Suppressor macrophage treated with lipopolysaccharide for 4 hours (primary cell): ENCODE measurements around the gene FXR2.
A peak's percentile ranks its signal among the peaks of the same experiment; 100 is the strongest.

Source experiments
- DNase-seq: peaks from one replicate; pipeline ENCODE4 v3.0.0-alpha.2; 2020

Gene FXR2

GRCh38 chr17:7569571-7569970 lies 45.1 kb downstream of the FXR2 start:
- no peak for DNase-seq

- DNase-seq, result no peak
Observed at GRCh38 chr17:7563115-7563869, 51.4 kb downstream of the FXR2 start.

GRCh38 chr17:7562208-7562605 lies 52.5 kb downstream of the FXR2 start:
- DNase-seq, result no peak

GRCh38 chr17:7561589-7562207 lies 53.0 kb downstream of the FXR2 start, which contains the start of gene SENP3:
Gene SENP3, plus strand, starts transcription at chr17:7561919. Its CDS starts 1,158 bp downstream, at chr17:7563077.
- DNase-seq, result peak; percentile 97

- peak; percentile 89 for DNase-seq
Observed at GRCh38 chr17:7561028-7561575, 53.6 kb downstream of the FXR2 start.

- peak; percentile 68 for DNase-seq
Observed at GRCh38 chr17:7560172-7561027, 54.3 kb downstream of the FXR2 start.

- DNase-seq, result no peak
Observed at GRCh38 chr17:7559320-7560171, 55.2 kb downstream of the FXR2 start.

- peak; percentile 46 for DNase-seq
Observed at GRCh38 chr17:7558544-7559319, 56.0 kb downstream of the FXR2 start, which contains the start of gene TNFSF13. Gene TNFSF13, plus strand, starts transcription at chr17:7558750. Its CDS starts 290 bp downstream, at chr17:7559040.

- peak; percentile 69 for DNase-seq
Observed at GRCh38 chr17:7557775-7558543, 56.7 kb downstream of the FXR2 start.

GRCh38 chr17:7557147-7557764 lies 57.4 kb downstream of the FXR2 start:
- no peak for DNase-seq

GRCh38 chr17:7556627-7557026 lies 58.1 kb downstream of the FXR2 start:
- no peak for DNase-seq

- DNase-seq, result no peak
Observed at GRCh38 chr17:7555320-7555948, 59.3 kb downstream of the FXR2 start.

GRCh38 chr17:7553356-7553755 lies 61.3 kb downstream of the FXR2 start:
- no peak for DNase-seq

GRCh38 chr17:7552621-7553051 lies 62.1 kb downstream of the FXR2 start:
- DNase-seq, result peak; percentile 91

- DNase-seq, result no peak
Observed at GRCh38 chr17:7551396-7551795, 63.3 kb downstream of the FXR2 start.

GRCh38 chr17:7550344-7550743 lies 64.4 kb downstream of the FXR2 start:
- no peak for DNase-seq

GRCh38 chr17:7549401-7550055 lies 65.2 kb downstream of the FXR2 start:
- no peak for DNase-seq

GRCh38 chr17:7548585-7549400 lies 65.9 kb downstream of the FXR2 start, which contains the start of gene TNFSF12:
Gene TNFSF12, plus strand, starts transcription at chr17:7549058. Its CDS starts 96 bp downstream, at chr17:7549154.
- peak; percentile 62 for DNase-seq
